H9 (cell line): Measurements from ENCODE around the gene SLC9A1. TPM values are rescaled to one million over a fixed set of nuclear protein-coding genes. Genes with fewer than 3 reads are reported as not detected.

ENCODE experiments used
- DNase-seq: peaks from one replicate; pipeline ENCODE4 v3.0.0-alpha.2; 2017
- H2AFZ ChIP-seq: one replicate; pipeline ENCODE4 v1.6.1; 2013; ENCODE audit warnings: mild to moderate bottlenecking, low read length, control low read depth, moderate library complexity
- H2AK5ac ChIP-seq: 2 replicates; pipeline ENCODE4 v1.6.1; 2013; ENCODE audit warnings: low read length, control low read depth, mixed read lengths; ENCODE audit not compliant: insufficient read length
- H2BK120ac ChIP-seq: one replicate; pipeline ENCODE4 v1.6.1; 2013; ENCODE audit warnings: low read depth, mild to moderate bottlenecking, low read length, control low read depth, inconsistent platforms; ENCODE audit not compliant: poor library complexity, severe bottlenecking
- H2BK12ac ChIP-seq: 2 replicates; pipeline ENCODE4 v1.6.1; 2013; ENCODE audit warnings: low read length, control low read depth, mixed read lengths, low read depth; ENCODE audit not compliant: insufficient read length
- H2BK15ac ChIP-seq: 2 replicates; pipeline ENCODE4 v1.6.1; 2013; ENCODE audit warnings: low read depth, low read length, control low read depth
- H2BK20ac ChIP-seq: one replicate; pipeline ENCODE4 v1.6.1; 2013; ENCODE audit warnings: low read depth, mild to moderate bottlenecking, low read length, control low read depth, inconsistent platforms; ENCODE audit not compliant: poor library complexity, severe bottlenecking
- H2BK5ac ChIP-seq: 2 replicates; pipeline ENCODE4 v1.6.1; 2013; ENCODE audit warnings: low read length, control low read depth, mixed read lengths; ENCODE audit not compliant: insufficient read length
- H3K14ac ChIP-seq: 2 replicates; pipeline ENCODE4 v1.6.1; 2013; ENCODE audit warnings: low read length, control low read depth; ENCODE audit not compliant: insufficient read depth
- H3K18ac ChIP-seq: 2 replicates; pipeline ENCODE4 v1.6.1; 2013; ENCODE audit warnings: low read depth, mild to moderate bottlenecking, mixed read lengths, low read length, control low read depth; ENCODE audit not compliant: insufficient read length
- H3K23ac ChIP-seq: 2 replicates; pipeline ENCODE4 v1.6.1; 2013; ENCODE audit warnings: low read length, control low read depth, mixed read lengths, low read depth; ENCODE audit not compliant: insufficient read length
- H3K23me2 ChIP-seq: 2 replicates; pipeline ENCODE4 v1.6.1; 2013; ENCODE audit warnings: low read depth, mild to moderate bottlenecking, mixed read lengths, low read length, control low read depth; ENCODE audit not compliant: insufficient read length, poor library complexity, severe bottlenecking
- H3K27ac ChIP-seq: 2 replicates; pipeline ENCODE4 v1.5.1; 2013; ENCODE audit warnings: low read length, control low read depth, mixed read lengths, low read depth; ENCODE audit not compliant: insufficient read length
- H3K27me3 ChIP-seq: 2 replicates; pipeline ENCODE4 v1.6.1; 2013; ENCODE audit warnings: low read length, control low read depth, inconsistent platforms; ENCODE audit not compliant: insufficient read depth
- H3K4ac ChIP-seq: 2 replicates; pipeline ENCODE4 v1.6.1; 2013; ENCODE audit warnings: low read depth, mild to moderate bottlenecking, control low read depth, inconsistent platforms, low read length, moderate library complexity
- H3K4me1 ChIP-seq: 2 replicates; pipeline ENCODE4 v1.6.1; 2013; ENCODE audit warnings: low read length, control low read depth, inconsistent platforms; ENCODE audit not compliant: insufficient read depth
- H3K4me2 ChIP-seq: 2 replicates; pipeline ENCODE4 v1.6.1; 2013; ENCODE audit warnings: low read length, control low read depth, mixed read lengths; ENCODE audit not compliant: insufficient read length, insufficient read depth
- H3K56ac ChIP-seq: 2 replicates; pipeline ENCODE4 v1.6.1; 2013; ENCODE audit warnings: low read depth, mild to moderate bottlenecking, mixed read lengths, low read length, control low read depth; ENCODE audit not compliant: insufficient read length
- H3K79me1 ChIP-seq: 2 replicates; pipeline ENCODE4 v1.6.1; 2013; ENCODE audit warnings: low read depth, mild to moderate bottlenecking, moderate library complexity, low read length, control low read depth, inconsistent platforms; ENCODE audit not compliant: insufficient read depth, poor library complexity, severe bottlenecking
- H3K79me2 ChIP-seq: 2 replicates; pipeline ENCODE4 v1.6.1; 2013; ENCODE audit warnings: low read length, control low read depth, inconsistent platforms; ENCODE audit not compliant: insufficient read depth
- H3K9ac ChIP-seq: 2 replicates; pipeline ENCODE4 v1.6.1; 2013; ENCODE audit warnings: low read length, control low read depth, mixed read lengths; ENCODE audit not compliant: insufficient read length; ENCODE audit errors: extremely low read depth
- H3K9me3 ChIP-seq: one replicate; pipeline ENCODE4 v1.6.1; 2013; ENCODE audit warnings: low read depth, low read length, inconsistent platforms; ENCODE audit not compliant: control insufficient read depth
- H3T11ph ChIP-seq: one replicate; pipeline ENCODE4 v1.6.1; 2013; ENCODE audit warnings: mild to moderate bottlenecking, low read length, control low read depth, inconsistent platforms
- H4K20me1 ChIP-seq: one replicate; pipeline ENCODE4 v1.6.1; 2013; ENCODE audit not compliant: control insufficient read depth, insufficient read length, insufficient read depth
- H4K5ac ChIP-seq: 2 replicates; pipeline ENCODE4 v1.6.1; 2013; ENCODE audit warnings: low read depth, mild to moderate bottlenecking, mixed read lengths, low read length, control low read depth; ENCODE audit not compliant: insufficient read length
- H4K8ac ChIP-seq: replicated peaks from 2 replicates; pipeline ENCODE4 v1.6.1; 2013; ENCODE audit warnings: low read length, control low read depth, mixed read lengths, low read depth; ENCODE audit not compliant: insufficient read length
- H4K91ac ChIP-seq: 2 replicates; pipeline ENCODE4 v1.6.1; 2013; ENCODE audit warnings: low read depth, mild to moderate bottlenecking, moderate library complexity, mixed read lengths, low read length, control low read depth; ENCODE audit not compliant: insufficient read length
- H3K27ac Mint-ChIP-seq, 3 experiments: 2 replicates in 2 of 3; 3 replicates in 1 of 3; pipeline ENCODE4 v1.8.0; 2020 to 2021; ENCODE audit warnings: mixed read lengths in 3 of 3, mild to moderate bottlenecking in 1 of 3, moderate library complexity in 1 of 3
- H3K27me3 Mint-ChIP-seq: 2 replicates; pipeline ENCODE4 v1.8.0; 2021; ENCODE audit warnings: low read depth, mild to moderate bottlenecking, moderate library complexity, mixed read lengths
- H3K36me3 Mint-ChIP-seq, 3 experiments: 2 replicates in 2 of 3; 3 replicates in 1 of 3; pipeline ENCODE4 v1.8.0; 2020 to 2021; ENCODE audit warnings: low read depth in 3 of 3, mixed read lengths in 3 of 3; ENCODE audit not compliant: insufficient read depth in 1 of 3
- H3K4me1 Mint-ChIP-seq, 2 experiments: 2 replicates each; pipeline ENCODE4 v1.8.0; 2020; ENCODE audit warnings: mixed read lengths in 2 of 2
- H3K4me3 Mint-ChIP-seq, 2 experiments: 2 replicates in 1 of 2; 3 replicates in 1 of 2; pipeline ENCODE4 v1.8.0; 2020 to 2021; ENCODE audit warnings: mild to moderate bottlenecking in 2 of 2, mixed read lengths in 2 of 2, moderate library complexity in 1 of 2
- H3K9me3 Mint-ChIP-seq, 2 experiments: 2 replicates in 1 of 2; 3 replicates in 1 of 2; pipeline ENCODE4 v1.8.0; 2020; ENCODE audit warnings: mild to moderate bottlenecking in 2 of 2, mixed read lengths in 2 of 2, moderate library complexity in 1 of 2
- WGBS: extraction: QIAGEN DNeasy Blood & Tissue Kit; methylation state at CpG from one replicate; pipeline ENCODE4 v1.1.7; 2013; ENCODE audit warnings: missing lambda C conversion rate, low lambda C conversion rate, mixed read lengths; ENCODE audit not compliant: insufficient read length; ENCODE audit errors: extremely low coverage; 5-methylcytosine and 5-hydroxymethylcytosine counted together
- total RNA-seq: library from RNA; stranded (reverse); gene quantifications from 2 replicates; pipeline ENCODE4 v1.2.1, GENCODE V29; 2021
- TF ChIP-seq, protein P1 (sequence below): fragments of 200-600 bp; sonication (generic); conservative IDR thresholded peaks from 3 replicates; pipeline ENCODE4 v1.8.0; 2021; ENCODE audit warnings: antibody characterized with exemption, mild to moderate bottlenecking

Gene SLC9A1
- total RNA-seq, 1 experiment from 2014 or later, result 20.8 TPM

DNA sequence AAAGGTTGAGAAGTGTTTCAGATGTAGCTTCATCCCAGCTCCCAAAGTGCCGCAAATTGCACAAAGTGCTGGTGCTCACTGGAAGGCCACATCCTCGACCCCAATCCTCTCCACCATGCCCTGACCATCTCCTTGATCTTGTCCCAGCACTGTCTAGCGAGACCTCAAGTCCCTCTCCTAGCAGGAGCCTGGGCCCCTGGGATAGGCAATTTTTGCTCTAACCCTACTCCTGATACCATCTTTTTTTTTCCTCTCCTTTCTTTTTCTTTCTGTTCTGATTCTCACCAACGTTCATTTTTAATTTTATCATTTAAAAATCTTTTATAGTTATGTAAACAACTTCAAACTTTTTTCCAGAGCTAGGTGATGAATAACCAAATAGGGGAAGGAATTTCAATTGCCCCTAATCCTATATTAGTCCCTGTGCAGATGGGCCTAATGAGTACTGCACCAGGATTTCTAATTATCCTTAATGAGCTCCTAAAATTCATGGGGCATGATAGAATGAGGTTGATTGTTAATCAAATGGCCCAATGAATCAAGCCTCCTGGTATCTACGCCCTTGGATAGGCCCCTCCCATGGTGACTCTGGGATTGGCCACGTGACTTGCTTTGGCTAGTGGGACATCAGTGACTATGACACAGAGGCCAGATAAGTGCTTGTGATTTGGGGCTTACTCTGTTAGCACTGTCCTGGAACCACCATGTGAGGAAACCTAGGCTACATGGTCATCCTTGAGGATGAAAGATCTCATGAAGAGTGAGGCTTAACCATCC is 100.8 kb downstream of the SLC9A1 start:
- H3K27ac Mint-ChIP-seq, result no peak overlapping the region; a peak in 1 of 7 replicates
- H2AK5ac ChIP-seq, result no peak overlapping the region
- peaks cover 0 to 2% (median 0%) of the 10 kb centered on the region in 3 experiments; a peak in 1 of 7 replicates for H3K36me3 Mint-ChIP-seq
- no peak overlapping the region for H2BK12ac ChIP-seq
- no peak overlapping the region for H3K4me3 Mint-ChIP-seq
- H4K5ac ChIP-seq, result no peak overlapping the region
- H3K27me3 ChIP-seq, result no peaks in the 10 kb centered on the region
- no peaks in the 10 kb centered on the region for H3K27me3 Mint-ChIP-seq
- no peak overlapping the region for H3K9ac ChIP-seq
- no peak overlapping the region for H2BK5ac ChIP-seq
- no peak overlapping the region for H4K8ac ChIP-seq
- H3K4me1 Mint-ChIP-seq, result peaks cover 36 to 37% of the 10 kb centered on the region in 2 experiments
- H3K79me2 ChIP-seq, result no peaks in the 10 kb centered on the region
- no peaks in the 10 kb centered on the region for H4K20me1 ChIP-seq
- no peak overlapping the region for H2BK120ac ChIP-seq
- H3K23me2 ChIP-seq, result peaks cover 4% of the 10 kb centered on the region
- 100% methylated on average over 1 of the region's 6 CpGs for WGBS
- no peaks in the 10 kb centered on the region for H3K9me3 ChIP-seq
- no peak overlapping the region for H3K56ac ChIP-seq
- no peak overlapping the region for H3K4me2 ChIP-seq
- H3K79me1 ChIP-seq, result no peaks in the 10 kb centered on the region
- TF ChIP-seq, protein P1, sequence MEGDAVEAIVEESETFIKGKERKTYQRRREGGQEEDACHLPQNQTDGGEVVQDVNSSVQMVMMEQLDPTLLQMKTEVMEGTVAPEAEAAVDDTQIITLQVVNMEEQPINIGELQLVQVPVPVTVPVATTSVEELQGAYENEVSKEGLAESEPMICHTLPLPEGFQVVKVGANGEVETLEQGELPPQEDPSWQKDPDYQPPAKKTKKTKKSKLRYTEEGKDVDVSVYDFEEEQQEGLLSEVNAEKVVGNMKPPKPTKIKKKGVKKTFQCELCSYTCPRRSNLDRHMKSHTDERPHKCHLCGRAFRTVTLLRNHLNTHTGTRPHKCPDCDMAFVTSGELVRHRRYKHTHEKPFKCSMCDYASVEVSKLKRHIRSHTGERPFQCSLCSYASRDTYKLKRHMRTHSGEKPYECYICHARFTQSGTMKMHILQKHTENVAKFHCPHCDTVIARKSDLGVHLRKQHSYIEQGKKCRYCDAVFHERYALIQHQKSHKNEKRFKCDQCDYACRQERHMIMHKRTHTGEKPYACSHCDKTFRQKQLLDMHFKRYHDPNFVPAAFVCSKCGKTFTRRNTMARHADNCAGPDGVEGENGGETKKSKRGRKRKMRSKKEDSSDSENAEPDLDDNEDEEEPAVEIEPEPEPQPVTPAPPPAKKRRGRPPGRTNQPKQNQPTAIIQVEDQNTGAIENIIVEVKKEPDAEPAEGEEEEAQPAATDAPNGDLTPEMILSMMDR, result no peak
- H2BK15ac ChIP-seq, result no peak overlapping the region
- no peak overlapping the region for H3K23ac ChIP-seq
- H3K4ac ChIP-seq, result no peak overlapping the region
- H4K91ac ChIP-seq, result no peak overlapping the region
- H2BK20ac ChIP-seq, result no peak overlapping the region
- H3K4me1 ChIP-seq, result peaks cover 3% of the 10 kb centered on the region; the same call in 1 of the 2 replicates
- DNase-seq, result no peak
- no peak overlapping the region for H3K27ac ChIP-seq
- peaks cover 0 to 3% of the 10 kb centered on the region in 2 experiments; a peak in 1 of 5 replicates for H3K9me3 Mint-ChIP-seq
- no peak overlapping the region for H3K18ac ChIP-seq
- no peak overlapping the region for H2AFZ ChIP-seq
- no peak overlapping the region for H3T11ph ChIP-seq
- H3K14ac ChIP-seq, result no peak overlapping the region
